Ishikawa (cell line): Measurements from ENCODE around the gene PDS5A.

ENCODE experiments used
- CEBPB ChIP-seq: IDR thresholded peaks from 2 replicates; pipeline ENCODE4 v1.6.1; 2012
- CREB1 ChIP-seq: IDR thresholded peaks from 2 replicates; pipeline ENCODE4 v1.6.1; 2012; ENCODE audit warnings: low read depth
- EGR1 ChIP-seq: IDR thresholded peaks from 2 replicates; pipeline ENCODE4 v1.6.1; 2012
- EP300 ChIP-seq: IDR thresholded peaks from 2 replicates; pipeline ENCODE4 v1.6.1; 2012; ENCODE audit warnings: borderline replicate concordance
- FOXM1 ChIP-seq: IDR thresholded peaks from 2 replicates; pipeline ENCODE4 v1.6.1; 2012; ENCODE audit warnings: low read depth, borderline replicate concordance
- NFIC ChIP-seq: IDR thresholded peaks from 2 replicates; pipeline ENCODE4 v1.6.1; 2012
- RAD21 ChIP-seq: IDR thresholded peaks from 2 replicates; pipeline ENCODE4 v1.6.1; 2012; ENCODE audit warnings: low read depth
- TAF1 ChIP-seq: IDR thresholded peaks from 2 replicates; pipeline ENCODE4 v1.6.1; 2012; ENCODE audit warnings: low read depth, mild to moderate bottlenecking
- TCF12 ChIP-seq: IDR thresholded peaks from 2 replicates; pipeline ENCODE4 v1.6.1; 2012; ENCODE audit warnings: low read depth
- TEAD4 ChIP-seq: IDR thresholded peaks from 2 replicates; pipeline ENCODE4 v1.6.1; 2012
- USF1 ChIP-seq: IDR thresholded peaks from 2 replicates; pipeline ENCODE4 v1.6.1; 2012
- YY1 ChIP-seq: IDR thresholded peaks from 2 replicates; pipeline ENCODE4 v1.6.1; 2012; ENCODE audit warnings: low read depth
- ZBTB7A ChIP-seq: IDR thresholded peaks from 2 replicates; pipeline ENCODE4 v1.6.1; 2012; ENCODE audit warnings: low read depth
- TF ChIP-seq, protein P1 (sequence below): IDR thresholded peaks from 2 replicates; pipeline ENCODE4 v1.6.1; 2012; ENCODE audit warnings: low read depth, mild to moderate bottlenecking
- TF ChIP-seq, protein P2 (sequence below): IDR thresholded peaks from 2 replicates; pipeline ENCODE4 v1.6.1; 2012

Gene PDS5A

DNA sequence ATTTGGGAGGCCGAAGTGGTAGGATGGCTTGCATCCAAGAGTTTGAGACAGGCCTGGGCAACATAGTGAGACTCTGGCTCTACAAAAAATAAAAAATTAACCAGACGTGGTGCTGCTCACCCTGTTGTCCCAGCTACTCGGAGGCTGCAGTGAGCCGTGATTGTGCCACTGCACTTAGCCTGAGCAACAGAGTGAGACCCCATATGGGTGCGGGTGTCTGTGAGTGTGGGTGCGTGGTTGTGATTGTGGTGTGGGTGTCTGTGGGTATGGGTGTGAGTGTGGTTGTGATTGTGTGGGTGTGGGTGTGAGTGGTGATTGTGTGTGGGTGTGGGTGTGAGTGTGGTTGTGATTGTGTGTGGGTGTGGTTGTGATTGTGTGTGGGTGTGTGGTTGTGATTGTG lies 165.2 kb downstream of the PDS5A start:
- TF ChIP-seq EGR1 = no peak
- TF ChIP-seq FOXM1 = no peak
- TF ChIP-seq TCF12 = no peak
- no peak for TF ChIP-seq ZBTB7A
- TF ChIP-seq CREB1 = no peak
- TF ChIP-seq USF1 = no peak
- TF ChIP-seq CEBPB = no peak
- no peak for TF ChIP-seq YY1
- no peak for TF ChIP-seq EP300
- no peak for TF ChIP-seq TEAD4
- no peak for TF ChIP-seq RAD21
- TF ChIP-seq TAF1 = no peak
- TF ChIP-seq, protein P1, sequence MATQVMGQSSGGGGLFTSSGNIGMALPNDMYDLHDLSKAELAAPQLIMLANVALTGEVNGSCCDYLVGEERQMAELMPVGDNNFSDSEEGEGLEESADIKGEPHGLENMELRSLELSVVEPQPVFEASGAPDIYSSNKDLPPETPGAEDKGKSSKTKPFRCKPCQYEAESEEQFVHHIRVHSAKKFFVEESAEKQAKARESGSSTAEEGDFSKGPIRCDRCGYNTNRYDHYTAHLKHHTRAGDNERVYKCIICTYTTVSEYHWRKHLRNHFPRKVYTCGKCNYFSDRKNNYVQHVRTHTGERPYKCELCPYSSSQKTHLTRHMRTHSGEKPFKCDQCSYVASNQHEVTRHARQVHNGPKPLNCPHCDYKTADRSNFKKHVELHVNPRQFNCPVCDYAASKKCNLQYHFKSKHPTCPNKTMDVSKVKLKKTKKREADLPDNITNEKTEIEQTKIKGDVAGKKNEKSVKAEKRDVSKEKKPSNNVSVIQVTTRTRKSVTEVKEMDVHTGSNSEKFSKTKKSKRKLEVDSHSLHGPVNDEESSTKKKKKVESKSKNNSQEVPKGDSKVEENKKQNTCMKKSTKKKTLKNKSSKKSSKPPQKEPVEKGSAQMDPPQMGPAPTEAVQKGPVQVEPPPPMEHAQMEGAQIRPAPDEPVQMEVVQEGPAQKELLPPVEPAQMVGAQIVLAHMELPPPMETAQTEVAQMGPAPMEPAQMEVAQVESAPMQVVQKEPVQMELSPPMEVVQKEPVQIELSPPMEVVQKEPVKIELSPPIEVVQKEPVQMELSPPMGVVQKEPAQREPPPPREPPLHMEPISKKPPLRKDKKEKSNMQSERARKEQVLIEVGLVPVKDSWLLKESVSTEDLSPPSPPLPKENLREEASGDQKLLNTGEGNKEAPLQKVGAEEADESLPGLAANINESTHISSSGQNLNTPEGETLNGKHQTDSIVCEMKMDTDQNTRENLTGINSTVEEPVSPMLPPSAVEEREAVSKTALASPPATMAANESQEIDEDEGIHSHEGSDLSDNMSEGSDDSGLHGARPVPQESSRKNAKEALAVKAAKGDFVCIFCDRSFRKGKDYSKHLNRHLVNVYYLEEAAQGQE = no peak
- TF ChIP-seq NFIC = no peak
- TF ChIP-seq, protein P2, sequence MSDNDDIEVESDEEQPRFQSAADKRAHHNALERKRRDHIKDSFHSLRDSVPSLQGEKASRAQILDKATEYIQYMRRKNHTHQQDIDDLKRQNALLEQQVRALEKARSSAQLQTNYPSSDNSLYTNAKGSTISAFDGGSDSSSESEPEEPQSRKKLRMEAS = no peak

GRCh38 chr4:39808231-39808749 lies 169.4 kb downstream of the PDS5A start:
- no peak for TF ChIP-seq ZBTB7A
- peak; percentile 22 for TF ChIP-seq RAD21

DNA sequence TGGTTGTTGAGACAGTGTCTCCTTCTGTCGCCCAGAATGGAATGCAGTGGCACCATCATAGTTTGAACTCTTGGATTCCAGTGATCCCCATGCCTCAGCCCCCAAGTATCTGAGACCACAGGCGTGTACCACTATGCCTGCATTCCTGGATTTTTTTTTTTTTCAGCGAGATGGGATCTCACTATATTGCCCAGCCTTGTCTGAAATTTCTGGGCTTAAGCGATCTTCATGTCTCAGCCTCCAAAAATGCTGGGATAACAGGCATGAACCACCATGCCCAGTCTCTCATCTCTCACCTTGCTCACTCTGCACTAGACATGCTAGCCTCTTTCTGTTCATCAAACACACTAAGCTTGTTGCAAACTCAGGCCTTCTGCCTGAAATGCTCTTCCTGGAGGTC lies 175.7 kb downstream of the PDS5A start:
- TF ChIP-seq, protein P1 = no peak
- no peak for TF ChIP-seq TAF1
- TF ChIP-seq TCF12 = no peak
- TF ChIP-seq TEAD4 = no peak
- TF ChIP-seq CREB1 = no peak
- TF ChIP-seq EGR1 = no peak
- no peak for TF ChIP-seq FOXM1
- TF ChIP-seq RAD21 = no peak
- no peak for TF ChIP-seq ZBTB7A
- TF ChIP-seq, protein P2 = no peak
- TF ChIP-seq EP300 = no peak
- no peak for TF ChIP-seq YY1
- no peak for TF ChIP-seq NFIC
- no peak for TF ChIP-seq CEBPB
- no peak for TF ChIP-seq USF1

DNA sequence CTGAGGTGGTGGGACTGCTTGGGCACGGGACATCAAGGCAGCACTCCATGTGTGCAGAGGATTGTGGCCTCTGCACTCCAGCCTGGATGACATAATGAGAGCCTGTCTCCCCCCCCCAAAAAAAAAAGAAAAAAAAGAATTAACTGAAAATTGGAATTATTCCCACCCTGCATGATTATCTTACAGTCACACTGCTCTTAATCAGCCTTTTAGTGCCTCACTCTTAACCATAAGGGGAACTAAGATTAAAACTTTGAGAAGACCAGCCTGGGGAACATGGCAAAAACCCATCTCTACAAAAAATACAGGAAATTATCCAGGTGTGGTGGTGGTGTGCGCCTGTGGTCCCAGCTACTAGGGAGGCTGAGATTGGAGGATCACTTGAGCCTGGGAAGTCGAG lies 185.2 kb downstream of the PDS5A start:
- TF ChIP-seq TAF1 (no peak), EGR1 (no peak), TCF12 (no peak)
- TF ChIP-seq, protein P1 = no peak
- TF ChIP-seq, protein P2 = no peak

DNA sequence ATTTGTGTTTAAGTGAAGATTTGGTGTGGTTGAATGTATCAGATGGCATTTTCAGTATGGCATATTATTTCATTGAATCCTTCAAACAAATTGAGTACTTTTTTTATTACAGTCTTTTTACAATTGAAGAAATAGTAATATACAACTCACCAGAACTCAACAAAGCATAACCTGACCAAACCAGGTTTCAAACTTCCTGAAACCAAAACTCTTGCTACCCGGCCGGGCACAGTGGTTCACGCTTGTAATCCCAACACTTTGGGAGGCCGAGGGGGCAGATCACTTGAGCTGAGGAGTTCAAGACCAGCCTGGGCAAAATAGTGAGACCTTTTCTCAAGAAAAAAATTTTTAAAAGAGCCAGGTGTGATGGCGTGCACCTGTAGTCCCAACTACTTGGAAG lies 185.6 kb downstream of the PDS5A start:
- TF ChIP-seq CEBPB = no peak
- no peak for TF ChIP-seq ZBTB7A
- TF ChIP-seq USF1 = no peak
- TF ChIP-seq NFIC = no peak
- TF ChIP-seq, protein P1 = no peak
- TF ChIP-seq, protein P2 = no peak
- no peak for TF ChIP-seq YY1
- no peak for TF ChIP-seq RAD21
- TF ChIP-seq CREB1 = no peak
- no peak for TF ChIP-seq TEAD4
- TF ChIP-seq TCF12 = no peak
- no peak for TF ChIP-seq FOXM1
- no peak for TF ChIP-seq EP300
- TF ChIP-seq EGR1 = no peak
- no peak for TF ChIP-seq TAF1
